Fibroblast of pulmonary artery (primary cell): Measurements from ENCODE around the gene CLPTM1.

Experiments
- DNase-seq: peaks from one replicate; pipeline ENCODE4 v3.0.0-alpha.2; 2010; ENCODE audit warnings: low read depth
- H3K4me3 ChIP-seq: replicated peaks from 2 replicates; pipeline ENCODE4 v1.5.1; 2011; ENCODE audit warnings: low read depth, mild to moderate bottlenecking, control low read depth, low read length, moderate library complexity
- TF ChIP-seq, protein P1 (sequence below): IDR thresholded peaks from 2 replicates; pipeline ENCODE4 v1.5.1; 2011; ENCODE audit warnings: mild to moderate bottlenecking, control low read depth, low read length, inconsistent platforms; ENCODE audit errors: missing control alignments

The CLPTM1 gene

DNA sequence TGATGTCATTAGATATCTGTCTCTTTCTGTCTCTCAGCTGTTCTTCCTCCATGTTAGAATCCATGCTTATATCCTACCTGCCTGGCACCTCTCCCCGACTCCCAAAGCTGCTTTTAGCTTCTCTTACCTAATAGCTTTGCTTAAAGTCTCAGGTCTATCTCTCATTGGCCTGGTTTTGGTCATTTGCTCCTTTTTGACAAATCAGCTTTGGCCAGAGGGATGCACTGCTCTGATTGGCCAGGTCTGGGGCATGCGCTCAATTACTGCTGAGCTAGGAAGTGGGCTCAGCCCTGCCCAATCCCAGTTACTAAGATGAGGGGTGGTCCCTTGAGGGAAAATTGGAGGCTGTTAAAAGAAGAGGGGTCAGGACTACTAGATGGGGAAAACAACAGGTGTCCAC is 72.2 kb downstream of the CLPTM1 start:
- DNase-seq: no peak
- TF ChIP-seq, protein P1, sequence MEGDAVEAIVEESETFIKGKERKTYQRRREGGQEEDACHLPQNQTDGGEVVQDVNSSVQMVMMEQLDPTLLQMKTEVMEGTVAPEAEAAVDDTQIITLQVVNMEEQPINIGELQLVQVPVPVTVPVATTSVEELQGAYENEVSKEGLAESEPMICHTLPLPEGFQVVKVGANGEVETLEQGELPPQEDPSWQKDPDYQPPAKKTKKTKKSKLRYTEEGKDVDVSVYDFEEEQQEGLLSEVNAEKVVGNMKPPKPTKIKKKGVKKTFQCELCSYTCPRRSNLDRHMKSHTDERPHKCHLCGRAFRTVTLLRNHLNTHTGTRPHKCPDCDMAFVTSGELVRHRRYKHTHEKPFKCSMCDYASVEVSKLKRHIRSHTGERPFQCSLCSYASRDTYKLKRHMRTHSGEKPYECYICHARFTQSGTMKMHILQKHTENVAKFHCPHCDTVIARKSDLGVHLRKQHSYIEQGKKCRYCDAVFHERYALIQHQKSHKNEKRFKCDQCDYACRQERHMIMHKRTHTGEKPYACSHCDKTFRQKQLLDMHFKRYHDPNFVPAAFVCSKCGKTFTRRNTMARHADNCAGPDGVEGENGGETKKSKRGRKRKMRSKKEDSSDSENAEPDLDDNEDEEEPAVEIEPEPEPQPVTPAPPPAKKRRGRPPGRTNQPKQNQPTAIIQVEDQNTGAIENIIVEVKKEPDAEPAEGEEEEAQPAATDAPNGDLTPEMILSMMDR: no peak

DNA sequence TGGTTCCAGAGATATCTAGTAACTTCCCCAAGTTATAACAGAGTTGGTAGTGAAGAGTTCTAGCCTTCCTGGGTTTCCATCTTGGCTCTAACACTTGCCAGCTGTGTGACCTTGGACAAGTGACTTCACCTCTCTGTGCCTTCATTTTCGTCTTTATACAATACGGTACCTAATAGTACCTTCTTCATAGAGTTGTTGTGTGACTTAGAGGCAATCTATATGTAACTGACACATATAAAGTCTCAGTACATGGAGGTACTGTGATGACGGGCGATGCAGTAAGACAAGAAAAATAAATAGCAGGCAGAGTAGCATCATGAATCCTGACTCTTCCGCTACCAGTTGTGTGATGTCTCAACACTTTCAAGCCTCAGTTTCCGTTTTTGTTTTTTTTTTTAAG is 75.6 kb downstream of the CLPTM1 start:
- DNase-seq: no peak
- no peak overlapping the region for H3K4me3 ChIP-seq
- TF ChIP-seq, protein P1: no peak

More for the DNA sequence above, 72.2 kb downstream of the CLPTM1 start:
- no peak overlapping the region for H3K4me3 ChIP-seq

DNA sequence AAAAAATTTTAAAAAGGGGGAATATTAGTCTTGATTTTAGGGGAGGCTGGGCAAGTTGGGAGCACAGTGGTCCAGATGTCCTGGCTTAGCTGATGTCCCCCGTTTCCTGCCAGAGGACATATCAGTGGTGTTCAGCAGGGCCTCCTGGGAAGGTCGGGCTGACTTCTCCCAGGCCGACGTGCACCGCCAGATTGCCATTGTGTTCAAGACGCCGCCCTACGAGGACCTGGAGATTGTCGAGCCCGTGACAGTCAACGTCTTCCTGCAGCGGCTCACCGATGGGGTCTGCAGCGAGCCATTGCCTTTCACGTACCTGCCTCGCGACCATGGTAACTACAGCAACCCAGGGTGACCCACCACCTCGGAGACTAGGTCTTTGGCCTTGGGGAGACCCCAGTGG is 77.2 kb downstream of the CLPTM1 start:
- TF ChIP-seq, protein P1: no peak
- no peak overlapping the region for H3K4me3 ChIP-seq
- no peak for DNase-seq

DNA sequence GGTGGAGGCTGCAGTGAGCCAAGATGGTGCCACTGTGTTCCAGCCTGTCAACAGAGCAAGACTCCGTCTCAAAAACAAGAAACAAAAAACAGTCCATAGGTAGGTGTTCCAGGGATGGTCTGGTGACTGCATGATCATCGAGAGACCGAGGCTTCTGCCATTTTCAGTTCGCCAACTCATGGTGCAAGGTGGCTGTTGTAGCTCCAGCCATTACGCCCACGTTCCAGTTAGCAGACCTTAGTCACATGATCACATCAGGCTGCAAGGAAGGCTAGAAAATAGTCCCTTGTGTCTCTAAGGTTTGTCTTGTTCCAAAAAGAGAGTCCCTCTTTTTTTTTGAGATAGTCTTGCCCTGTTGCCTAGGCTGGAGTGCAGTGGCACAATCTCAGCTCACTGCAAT is 80.6 kb downstream of the CLPTM1 start:
- TF ChIP-seq, protein P1: no peak
- DNase-seq: no peak
- no peak overlapping the region for H3K4me3 ChIP-seq

DNA sequence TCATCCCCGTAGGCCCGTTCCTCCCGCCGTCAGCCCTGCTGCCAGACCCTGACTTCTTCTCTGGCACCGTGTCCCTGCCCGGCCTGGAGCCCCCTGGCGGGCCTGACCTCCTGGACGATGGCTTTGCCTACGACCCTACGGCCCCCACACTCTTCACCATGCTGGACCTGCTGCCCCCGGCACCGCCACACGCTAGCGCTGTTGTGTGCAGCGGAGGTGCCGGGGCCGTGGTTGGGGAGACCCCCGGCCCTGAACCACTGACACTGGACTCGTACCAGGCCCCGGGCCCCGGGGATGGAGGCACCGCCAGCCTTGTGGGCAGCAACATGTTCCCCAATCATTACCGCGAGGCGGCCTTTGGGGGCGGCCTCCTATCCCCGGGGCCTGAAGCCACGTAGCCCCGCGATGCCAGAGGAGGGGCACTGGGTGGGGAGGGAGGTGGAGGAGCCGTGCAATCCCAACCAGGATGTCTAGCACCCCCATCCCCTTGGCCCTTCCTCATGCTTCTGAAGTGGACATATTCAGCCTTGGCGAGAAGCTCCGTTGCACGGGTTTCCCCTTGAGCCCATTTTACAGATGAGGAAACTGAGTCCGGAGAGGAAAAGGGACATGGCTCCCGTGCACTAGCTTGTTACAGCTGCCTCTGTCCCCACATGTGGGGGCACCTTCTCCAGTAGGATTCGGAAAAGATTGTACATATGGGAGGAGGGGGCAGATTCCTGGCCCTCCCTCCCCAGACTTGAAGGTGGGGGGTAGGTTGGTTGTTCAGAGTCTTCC is 82.4 kb downstream of the CLPTM1 start:
- DNase-seq: no peak
- H3K4me3 ChIP-seq: no peak overlapping the region
- TF ChIP-seq, protein P1: no peak

DNA sequence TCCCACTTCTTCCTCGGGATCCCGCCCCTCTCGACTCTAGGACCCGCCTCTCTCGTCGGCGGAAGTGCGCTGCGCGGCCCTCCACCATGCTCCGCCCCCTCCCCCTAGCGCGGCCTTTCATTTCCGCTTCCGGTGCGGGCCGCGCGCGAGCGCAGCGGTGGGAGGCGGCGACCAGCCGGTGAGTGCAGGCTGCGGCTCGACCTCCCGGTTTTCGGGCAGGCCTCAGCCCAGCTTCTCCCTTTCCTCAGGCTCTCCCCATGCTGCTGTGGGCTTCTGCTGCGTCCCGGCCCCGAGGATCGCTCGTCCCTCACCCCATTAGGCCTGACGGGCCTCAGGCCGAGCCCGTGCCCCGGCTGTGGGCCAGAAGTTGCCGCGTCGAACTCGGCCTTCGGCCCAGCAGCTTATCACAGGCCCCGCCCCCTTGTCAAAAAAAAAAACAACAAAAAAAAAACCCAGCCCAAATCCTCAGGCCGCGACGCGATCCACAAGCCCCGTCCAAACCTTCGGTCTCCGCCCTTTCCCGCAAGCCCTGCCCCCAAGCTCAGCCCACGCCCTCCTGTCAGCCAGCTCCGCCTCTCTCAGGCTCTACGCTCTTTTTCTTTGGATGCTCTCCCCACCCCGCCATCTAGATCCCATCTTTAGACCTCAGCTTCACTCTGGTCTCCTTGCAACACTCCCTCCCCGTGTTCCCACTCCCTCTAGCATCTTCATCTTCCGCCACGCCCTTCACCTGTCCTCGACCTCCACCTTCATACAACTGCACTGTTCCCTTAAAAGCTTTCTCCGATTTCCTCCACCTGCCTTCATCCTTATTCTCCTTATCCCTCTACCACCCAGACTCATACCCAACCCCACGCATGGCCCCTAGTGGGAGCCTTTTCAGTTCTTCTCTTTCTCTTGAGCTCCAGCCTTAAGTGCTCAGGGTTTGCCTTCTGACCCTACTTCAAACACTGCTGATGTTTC is 84.0 kb downstream of the CLPTM1 start, which contains the start of gene CLASRP:
CLASRP (plus strand) TSS at position 115 of the 963 bp plus-strand sequence. CDS start 1,168 bp downstream, outside the sequence.
- peak within 1 kb of the TSS; percentile 75 for H3K4me3 ChIP-seq
- DNase-seq: peak; percentile 92
- TF ChIP-seq, protein P1: no peak
